Measurements from ENCODE around the gene SEC22A. TPM values are rescaled to one million over a fixed set of nuclear protein-coding genes. Genes with fewer than 3 reads are reported as not detected.

The SEC22A gene
- total RNA-seq, 1 donor from 2014 or later, result 26.9 TPM

DNA sequence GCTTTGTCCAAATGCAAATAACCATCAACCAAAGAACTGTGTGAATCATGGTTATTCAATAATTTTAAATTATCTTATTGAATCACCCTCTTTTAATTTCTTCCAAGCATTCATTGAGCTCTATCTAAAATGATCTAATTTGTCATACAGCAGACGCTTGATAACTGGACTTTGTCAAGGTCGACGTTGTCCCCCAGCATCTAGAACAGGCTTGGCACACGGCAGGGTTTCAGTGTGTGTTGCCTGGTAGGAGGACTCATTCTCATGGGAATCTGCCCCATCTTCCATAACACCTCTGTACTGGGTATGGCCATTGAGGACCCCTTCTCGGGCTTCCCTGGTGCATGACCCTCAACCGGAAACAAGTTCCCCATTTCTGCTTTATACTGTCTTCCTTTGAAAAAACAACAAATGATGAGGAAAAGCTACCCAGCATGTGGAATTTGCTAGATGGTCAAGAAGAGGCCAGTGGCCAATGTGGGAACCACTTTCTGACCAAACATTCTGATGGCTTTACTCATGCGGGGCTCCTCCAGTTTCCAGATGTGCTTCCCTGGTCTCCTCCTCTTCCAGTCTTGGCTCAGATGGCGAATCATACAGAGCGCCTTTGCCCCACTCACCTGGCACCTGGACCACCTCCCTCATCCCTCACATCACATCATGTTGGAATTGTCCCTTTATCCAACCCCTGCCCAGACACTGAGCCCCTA lies 41.7 kb upstream of the SEC22A start:
- H3K27me3 ChIP-seq (ENCODE audit: control insufficient read depth, insufficient read depth, low read length), result no peaks in the 10 kb centered on the region
- H3K36me3 ChIP-seq (ENCODE audit: control insufficient read depth, insufficient read depth, low read length), result peaks cover 2% of the 10 kb centered on the region
- no peak for DNase-seq (ENCODE audit: low read depth)
- TF ChIP-seq, protein P1, sequence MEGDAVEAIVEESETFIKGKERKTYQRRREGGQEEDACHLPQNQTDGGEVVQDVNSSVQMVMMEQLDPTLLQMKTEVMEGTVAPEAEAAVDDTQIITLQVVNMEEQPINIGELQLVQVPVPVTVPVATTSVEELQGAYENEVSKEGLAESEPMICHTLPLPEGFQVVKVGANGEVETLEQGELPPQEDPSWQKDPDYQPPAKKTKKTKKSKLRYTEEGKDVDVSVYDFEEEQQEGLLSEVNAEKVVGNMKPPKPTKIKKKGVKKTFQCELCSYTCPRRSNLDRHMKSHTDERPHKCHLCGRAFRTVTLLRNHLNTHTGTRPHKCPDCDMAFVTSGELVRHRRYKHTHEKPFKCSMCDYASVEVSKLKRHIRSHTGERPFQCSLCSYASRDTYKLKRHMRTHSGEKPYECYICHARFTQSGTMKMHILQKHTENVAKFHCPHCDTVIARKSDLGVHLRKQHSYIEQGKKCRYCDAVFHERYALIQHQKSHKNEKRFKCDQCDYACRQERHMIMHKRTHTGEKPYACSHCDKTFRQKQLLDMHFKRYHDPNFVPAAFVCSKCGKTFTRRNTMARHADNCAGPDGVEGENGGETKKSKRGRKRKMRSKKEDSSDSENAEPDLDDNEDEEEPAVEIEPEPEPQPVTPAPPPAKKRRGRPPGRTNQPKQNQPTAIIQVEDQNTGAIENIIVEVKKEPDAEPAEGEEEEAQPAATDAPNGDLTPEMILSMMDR (IDR thresholded peaks at IDR 0.05; ENCODE audit: insufficient read depth, low read length, poor library complexity, severe bottlenecking), result no peak
- H3K4me3 ChIP-seq (ENCODE audit: low read depth, low read length), result no peak overlapping the region

DNA sequence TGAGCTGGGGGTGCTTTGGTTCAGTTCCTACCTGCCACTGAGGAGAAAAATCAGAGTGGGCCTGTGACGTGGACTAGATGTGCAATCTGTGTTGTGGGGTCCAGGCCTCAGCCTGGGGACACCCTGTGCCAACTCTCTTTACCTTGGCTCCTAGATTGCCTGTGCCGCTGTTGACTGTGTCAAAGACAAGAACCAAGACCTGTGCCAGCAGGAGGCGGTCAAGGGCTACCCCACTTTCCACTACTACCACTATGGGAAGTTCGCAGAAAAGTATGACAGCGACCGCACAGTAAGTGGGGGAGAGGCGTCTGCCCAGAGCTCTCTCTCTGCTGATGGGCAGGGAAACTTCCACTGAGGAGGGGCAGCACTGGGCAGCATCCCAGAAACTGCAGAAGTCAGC lies 40.6 kb upstream of the SEC22A start:
- no peaks in the 10 kb centered on the region for H3K27me3 ChIP-seq (ENCODE audit: control insufficient read depth, insufficient read depth, low read length)
- H3K36me3 ChIP-seq (ENCODE audit: control insufficient read depth, insufficient read depth, low read length), result peaks cover 2% of the 10 kb centered on the region
- no peak overlapping the region for H3K4me3 ChIP-seq (ENCODE audit: low read depth, low read length)
- no peak for DNase-seq (ENCODE audit: low read depth)
- TF ChIP-seq, protein P1 (IDR thresholded peaks at IDR 0.05; ENCODE audit: insufficient read depth, low read length, poor library complexity, severe bottlenecking), result no peak

DNA sequence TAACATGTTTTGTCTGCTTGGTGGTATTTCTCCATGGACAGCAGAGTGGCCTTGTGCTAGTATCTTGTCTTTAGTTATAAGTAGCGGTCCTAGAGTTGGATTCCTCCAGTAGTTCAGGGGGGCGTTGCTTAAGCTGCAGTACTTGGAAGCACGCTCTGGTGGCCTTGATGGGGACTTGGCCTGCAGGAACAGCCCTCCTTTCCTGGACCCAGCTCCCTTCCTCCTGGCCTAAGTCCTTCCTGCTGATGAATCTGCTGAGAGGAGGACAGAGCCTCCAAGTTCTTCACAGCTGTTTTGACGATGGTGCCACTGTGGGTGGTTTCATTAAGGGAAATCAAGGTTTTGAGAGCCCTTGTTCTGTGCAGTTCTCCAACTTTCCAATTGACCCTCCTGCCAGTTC lies 38.6 kb upstream of the SEC22A start:
- TF ChIP-seq, protein P1 (IDR thresholded peaks at IDR 0.05; ENCODE audit: insufficient read depth, low read length, poor library complexity, severe bottlenecking), result no peak
- H3K27me3 ChIP-seq (ENCODE audit: control insufficient read depth, insufficient read depth, low read length), result no peaks in the 10 kb centered on the region
- no peak for DNase-seq (ENCODE audit: low read depth)
- no peak overlapping the region for H3K4me3 ChIP-seq (ENCODE audit: low read depth, low read length)
- H3K36me3 ChIP-seq (ENCODE audit: control insufficient read depth, insufficient read depth, low read length), result peaks cover 2% of the 10 kb centered on the region

DNA sequence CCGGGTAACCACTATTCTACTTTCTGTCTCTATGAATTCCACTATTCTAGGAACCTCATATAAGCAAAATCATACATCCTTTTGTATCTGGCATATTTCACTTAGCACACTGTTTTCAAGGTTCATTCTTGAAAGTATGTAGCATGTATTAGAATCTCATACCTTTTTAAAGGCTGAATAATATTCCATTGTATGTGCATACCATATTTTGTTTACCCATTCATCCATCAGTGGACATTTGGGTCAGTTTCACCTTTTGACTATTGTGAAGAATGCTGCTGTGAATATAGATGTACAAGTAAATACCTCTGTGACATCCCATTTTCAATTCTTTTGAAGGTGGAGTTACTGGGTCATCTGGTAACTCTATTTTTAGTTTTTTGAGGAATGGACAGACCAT lies 36.6 kb upstream of the SEC22A start:
- DNase-seq (ENCODE audit: low read depth), result no peak
- Histone ChIP-seq H3K4me3 (ENCODE audit: low read depth, low read length) (no peak overlapping the region), H3K36me3 (ENCODE audit: control insufficient read depth, insufficient read depth, low read length) (peaks cover 2% of the 10 kb centered on the region), H3K27me3 (ENCODE audit: control insufficient read depth, insufficient read depth, low read length) (no peaks in the 10 kb centered on the region)
- TF ChIP-seq, protein P1 (IDR thresholded peaks at IDR 0.05; ENCODE audit: insufficient read depth, low read length, poor library complexity, severe bottlenecking), result no peak

DNA sequence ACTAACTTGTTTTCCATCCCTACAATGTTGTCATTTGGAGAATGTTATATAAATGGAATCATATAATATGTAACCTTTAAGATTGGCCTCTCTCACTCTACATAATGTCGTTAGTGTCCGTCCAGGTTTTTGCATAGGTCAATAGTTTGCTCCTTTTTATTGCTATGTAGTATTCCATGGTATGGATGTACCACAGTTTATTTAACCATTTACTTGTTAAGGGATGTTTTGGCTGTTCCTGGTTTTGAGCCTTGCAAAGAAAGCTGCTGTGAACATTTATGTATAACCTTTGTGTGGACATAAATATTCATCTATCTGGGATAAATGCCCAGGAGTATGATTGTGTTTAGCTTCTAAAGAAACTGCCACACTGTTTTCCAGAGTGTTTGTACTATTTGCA lies 34.1 kb upstream of the SEC22A start:
- no peak for DNase-seq (ENCODE audit: low read depth)
- H3K36me3 ChIP-seq (ENCODE audit: control insufficient read depth, insufficient read depth, low read length), result no peaks in the 10 kb centered on the region
- H3K4me3 ChIP-seq (ENCODE audit: low read depth, low read length), result no peak overlapping the region
- TF ChIP-seq, protein P1 (IDR thresholded peaks at IDR 0.05; ENCODE audit: insufficient read depth, low read length, poor library complexity, severe bottlenecking), result no peak
- H3K27me3 ChIP-seq (ENCODE audit: control insufficient read depth, insufficient read depth, low read length), result no peaks in the 10 kb centered on the region

DNA sequence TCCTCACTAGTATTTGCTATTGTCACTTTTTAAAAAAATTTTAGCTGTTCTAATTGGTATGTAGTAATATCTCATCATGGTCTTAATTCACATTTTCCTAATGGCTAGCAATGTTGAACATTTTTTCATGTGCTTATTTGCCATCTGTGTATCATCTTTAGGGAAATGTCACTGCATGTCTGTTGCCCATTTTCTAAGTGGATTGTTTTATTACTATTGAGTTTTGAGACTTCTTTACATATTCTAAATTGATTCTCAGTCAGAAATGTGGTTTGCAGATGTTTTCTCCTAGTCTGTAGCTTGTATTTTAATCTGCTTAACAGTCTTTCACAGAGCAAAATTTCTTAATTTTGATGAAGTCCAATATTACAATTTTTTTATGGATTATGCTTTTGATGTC lies 33.6 kb upstream of the SEC22A start:
- DNase-seq (ENCODE audit: low read depth), result no peak
- no peaks in the 10 kb centered on the region for H3K27me3 ChIP-seq (ENCODE audit: control insufficient read depth, insufficient read depth, low read length)
- no peak overlapping the region for H3K4me3 ChIP-seq (ENCODE audit: low read depth, low read length)
- no peaks in the 10 kb centered on the region for H3K36me3 ChIP-seq (ENCODE audit: control insufficient read depth, insufficient read depth, low read length)
- TF ChIP-seq, protein P1 (IDR thresholded peaks at IDR 0.05; ENCODE audit: insufficient read depth, low read length, poor library complexity, severe bottlenecking), result no peak

Data from kidney epithelial cell (primary cell).